ENCODE measurements around the gene CIAPIN1. TPM values are rescaled to one million over a fixed set of nuclear protein-coding genes. Genes with fewer than 3 reads are reported as not detected.
A peak's percentile ranks its signal among the peaks of the same experiment; 100 is the strongest.

The CIAPIN1 gene
- total RNA-seq, 1 experiment from 2014 or later, result 98.3 TPM

GRCh38 chr16:57482845-57483545 lies 35.8 kb upstream of the CIAPIN1 start:
- no TSS peak for BruUV-seq (replicated peaks)

DNA sequence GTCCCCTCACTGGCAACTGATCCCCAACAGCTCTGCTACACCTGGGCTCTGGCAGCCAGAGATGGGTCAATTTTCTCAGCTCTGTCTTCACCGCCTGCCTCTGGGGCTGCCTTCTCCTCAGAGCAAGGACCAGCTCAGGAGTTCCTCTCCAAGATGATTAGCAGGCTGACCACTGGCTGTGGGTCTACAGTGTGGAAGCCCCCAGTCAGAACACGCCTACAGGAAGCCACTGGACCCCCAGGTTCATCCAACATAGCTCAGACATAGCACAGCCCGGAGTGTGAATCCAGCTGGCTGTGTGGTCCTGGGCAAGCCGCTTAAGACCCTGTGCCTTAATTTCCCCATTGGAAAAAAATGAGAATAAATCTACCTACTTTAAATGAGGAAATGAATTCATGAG lies 34.2 kb upstream of the CIAPIN1 start:
- Histone ChIP-seq H3K9me3 (no peaks in the 10 kb centered on the region), H3K4me1 (peaks cover 53% of the 10 kb centered on the region), H3K27me3 (replicated peaks; ENCODE audit: control insufficient read depth, insufficient read depth, low read length) (no peaks in the 10 kb centered on the region), H3K36me3 (ENCODE audit: control insufficient read depth, insufficient read depth, low read length) (peaks cover 6% of the 10 kb centered on the region; the same call in 1 of the 2 replicates), H3K4me3 (ENCODE audit: low read depth, low read length) (no peak overlapping the region)
- Mint-ChIP-seq H3K27ac (ENCODE audit: unreplicated experiment) (peak overlapping the region; percentile 100), H3K4me1 (ENCODE audit: low read depth, unreplicated experiment) (peaks cover 52% of the 10 kb centered on the region), H3K4me3 (ENCODE audit: unreplicated experiment) (peak overlapping the region; percentile 27), H3K9me3 (ENCODE audit: unreplicated experiment) (no peaks in the 10 kb centered on the region), H3K27me3 (ENCODE audit: insufficient read depth, unreplicated experiment) (no peaks in the 10 kb centered on the region), H3K36me3 (ENCODE audit: insufficient read depth, unreplicated experiment) (peaks cover 36% of the 10 kb centered on the region)
- ChIA-PET POLR2A (no interaction called here), CTCF (interaction anchor here (0.6 kb wide), 1 partner anchor 312 kb away, joined by 3 read pairs; no protein-coding TSS in a partner anchor)
- no peak for TF ChIP-seq CTCF (IDR thresholded peaks at IDR 0.05; ENCODE audit: insufficient read depth in 1 of 2, low read depth in 1 of 2, low read length in 1 of 2, severe bottlenecking in 1 of 2, unreplicated experiment in 1 of 2)
- BruUV-seq (replicated peaks), result no TSS peak
- intact Hi-C loops (cut with micrococcal nuclease; ENCODE audit: unreplicated experiment), result loop anchor here (2.0 kb wide), 1 partner anchor 19 kb away; the partner anchor contains the start of gene POLR2C
- DNase-seq, result no peak

More at GRCh38 chr16:57482845-57483545, 35.8 kb upstream of the CIAPIN1 start:
- H3K4me1 Mint-ChIP-seq (ENCODE audit: low read depth, unreplicated experiment), result peaks cover 63% of the 10 kb centered on the region
- H3K36me3 Mint-ChIP-seq (ENCODE audit: insufficient read depth, unreplicated experiment), result peaks cover 36% of the 10 kb centered on the region
- POLR2A ChIA-PET, result no interaction called here
- intact Hi-C loops (cut with micrococcal nuclease; ENCODE audit: unreplicated experiment), result no loop called here
- TF ChIP-seq CTCF (IDR thresholded peaks at IDR 0.05; ENCODE audit: insufficient read depth in 1 of 2, low read depth in 1 of 2, low read length in 1 of 2, severe bottlenecking in 1 of 2, unreplicated experiment in 1 of 2), result no peak
- CTCF ChIA-PET, result no interaction called here
- no peak overlapping the region for H3K4me3 ChIP-seq (ENCODE audit: low read depth, low read length)
- DNase-seq, result peak in 1 of 2 experiments; percentile 40
- peaks cover 53% of the 10 kb centered on the region for H3K4me1 ChIP-seq
- peaks cover 4% of the 10 kb centered on the region; the same call in 1 of the 2 replicates for H3K36me3 ChIP-seq (ENCODE audit: control insufficient read depth, insufficient read depth, low read length)
- H3K27me3 ChIP-seq (replicated peaks; ENCODE audit: control insufficient read depth, insufficient read depth, low read length), result no peaks in the 10 kb centered on the region
- H3K27me3 Mint-ChIP-seq (ENCODE audit: insufficient read depth, unreplicated experiment), result no peaks in the 10 kb centered on the region
- H3K9me3 ChIP-seq, result no peaks in the 10 kb centered on the region
- no peak overlapping the region for H3K4me3 Mint-ChIP-seq (ENCODE audit: unreplicated experiment)
- H3K9me3 Mint-ChIP-seq (ENCODE audit: unreplicated experiment), result no peaks in the 10 kb centered on the region
- peak overlapping the region; percentile 100 for H3K27ac Mint-ChIP-seq (ENCODE audit: unreplicated experiment)

GRCh38 chr16:57480754-57481230 lies 33.6 kb upstream of the CIAPIN1 start:
- intact Hi-C loops (cut with micrococcal nuclease; ENCODE audit: unreplicated experiment), result loop anchor here (1.0 to 2.0 kb wide), 2 partner anchors 18 to 39 kb away; partner anchors contain the start of gene POLR2C
- Mint-ChIP-seq H3K9me3 (ENCODE audit: unreplicated experiment) (no peaks in the 10 kb centered on the region), H3K36me3 (ENCODE audit: insufficient read depth, unreplicated experiment) (peaks cover 40% of the 10 kb centered on the region), H3K27me3 (ENCODE audit: insufficient read depth, unreplicated experiment) (no peaks in the 10 kb centered on the region), H3K27ac (ENCODE audit: unreplicated experiment) (peak overlapping the region; percentile 100), H3K4me1 (ENCODE audit: low read depth, unreplicated experiment) (peaks cover 52% of the 10 kb centered on the region), H3K4me3 (ENCODE audit: unreplicated experiment) (peak overlapping the region; percentile 89)
- no peak for TF ChIP-seq CTCF (IDR thresholded peaks at IDR 0.05; ENCODE audit: insufficient read depth in 1 of 2, low read depth in 1 of 2, low read length in 1 of 2, severe bottlenecking in 1 of 2, unreplicated experiment in 1 of 2)
- BruUV-seq (replicated peaks), result TSS peak; percentile 89
- ChIA-PET POLR2A (interaction anchor here (0.5 to 1.9 kb wide), 6 partner anchors 18 to 405 kb away, joined by 3 to 15 read pairs (median 5); partner anchors contain the start of genes CCDC102A, CIAPIN1, COQ9 and POLR2C), CTCF (interaction anchor here (0.6 to 2.1 kb wide), 5 partner anchors 18 to 313 kb away, joined by 3 to 23 read pairs (median 7); partner anchors contain the start of genes CIAPIN1, COQ9 and POLR2C)
- Histone ChIP-seq H3K4me1 (peaks cover 57% of the 10 kb centered on the region), H3K4me3 (ENCODE audit: low read depth, low read length) (no peak overlapping the region), H3K36me3 (ENCODE audit: control insufficient read depth, insufficient read depth, low read length) (peaks cover 6% of the 10 kb centered on the region; the same call in 1 of the 2 replicates), H3K27me3 (replicated peaks; ENCODE audit: control insufficient read depth, insufficient read depth, low read length) (no peaks in the 10 kb centered on the region), H3K9me3 (no peaks in the 10 kb centered on the region)
- DNase-seq, result no peak
